Endothelial cell of umbilical vein (primary cell): ENCODE measurements around the gene SPATS1. TPM values are rescaled to one million over a fixed set of nuclear protein-coding genes. Genes with fewer than 3 reads are reported as not detected.

Source experiments
- BruUV-seq: library from RNA; stranded (reverse); fragments of 400-500 nt; replicated peaks from 2 replicates; lab custom pipeline; 2021; lab: Mats Ljungman, UMichigan
- CTCF ChIA-PET: fragments of 300-600, 350-600 bp; sonication (Branson Sonifier 250); formaldehyde crosslinking; loops from one replicate; lab custom pipeline; 2021; ENCODE audit warnings: antibody characterized with exemption, inconsistent platforms; lab: Charles Lee
- POLR2A ChIA-PET: fragments of 300-600, 350-600 bp; sonication (Branson Sonifier 250); formaldehyde crosslinking; loops from one replicate; lab custom pipeline; 2021; ENCODE audit warnings: antibody characterized with exemption, inconsistent platforms; lab: Charles Lee
- DNase-seq: peaks from one replicate; pipeline ENCODE4 v3.0.0-alpha.2; 2011; ENCODE audit warnings: low read depth, low spot score
- FAIRE-seq: peaks from 2 replicates; lab custom pipeline; 2011; peaks lifted over from hg19 to GRCh38; lab: Jason Lieb, UNC
- H2AFZ ChIP-seq: 2 replicates; pipeline ENCODE4 v1.6.0; 2012; ENCODE audit warnings: low read depth, low read length, control low read depth, inconsistent platforms
- H3K27ac ChIP-seq: 2 replicates; pipeline ENCODE4 v1.5.1; 2011; ENCODE audit warnings: low read depth, mild to moderate bottlenecking, control low read depth, low read length, moderate library complexity; ENCODE audit not compliant: insufficient read depth
- H3K27me3 ChIP-seq, 2 experiments: 2 replicates each; pipeline versions ENCODE4 v1.6.0 to v1.6.1; 2011; ENCODE audit warnings: low read length in 2 of 2, mixed read lengths in 1 of 2; ENCODE audit not compliant: control insufficient read depth in 2 of 2, insufficient read depth in 2 of 2
- H3K36me3 ChIP-seq, 2 experiments: 2 replicates in 1 of 2; 3 replicates in 1 of 2; pipeline ENCODE4 v1.5.1; 2011; ENCODE audit warnings: low read length in 2 of 2, mild to moderate bottlenecking in 1 of 2, moderate library complexity in 1 of 2; ENCODE audit not compliant: control insufficient read depth in 2 of 2, insufficient read depth in 2 of 2; ENCODE audit errors: extremely low read depth in 1 of 2
- H3K4me1 ChIP-seq: 3 replicates; pipeline ENCODE4 v1.5.1; 2011; ENCODE audit warnings: mild to moderate bottlenecking, low read length; ENCODE audit not compliant: control insufficient read depth, insufficient read depth; ENCODE audit errors: extremely low read depth
- H3K4me2 ChIP-seq: 2 replicates; pipeline ENCODE4 v1.6.1; 2011; ENCODE audit warnings: low read length, control low read depth, mixed read lengths; ENCODE audit not compliant: insufficient read depth
- H3K4me3 ChIP-seq, 3 experiments: fragments of 200-600 bp in 1 of 3; sonication (generic), shearing (Covaris generic) in 1 of 3; replicated peaks in 1 of 3; 2 replicates each; pipeline ENCODE4 v1.5.1; 2011 to 2016; ENCODE audit warnings: control low read depth in 3 of 3, low read length in 3 of 3, mild to moderate bottlenecking in 2 of 3, inconsistent platforms in 1 of 3, low read depth in 1 of 3, moderate library complexity in 1 of 3; ENCODE audit not compliant: insufficient read depth in 1 of 3
- H3K79me2 ChIP-seq: 2 replicates; pipeline ENCODE4 v1.6.0; 2012; ENCODE audit warnings: low read length, inconsistent platforms; ENCODE audit not compliant: control insufficient read depth, insufficient read depth
- H3K9ac ChIP-seq: replicated peaks from 2 replicates; pipeline ENCODE3; 2011; ENCODE audit warnings: low read length, control low read depth; ENCODE audit not compliant: insufficient read depth; ENCODE audit errors: extremely low read depth
- H3K9me1 ChIP-seq: replicated peaks from 3 replicates; pipeline ENCODE4 v1.6.0; 2011; ENCODE audit warnings: mild to moderate bottlenecking, low read length; ENCODE audit not compliant: control insufficient read depth, insufficient read depth; ENCODE audit errors: extremely low read depth
- H3K9me3 ChIP-seq: replicated peaks from 2 replicates; pipeline ENCODE4 v1.5.1; 2012; ENCODE audit warnings: low read length, inconsistent platforms; ENCODE audit not compliant: control insufficient read depth, insufficient read depth
- H4K20me1 ChIP-seq: replicated peaks from 2 replicates; pipeline ENCODE3; 2011; ENCODE audit warnings: mild to moderate bottlenecking, low read length; ENCODE audit not compliant: control insufficient read depth, insufficient read depth; ENCODE audit errors: extremely low read depth
- CTCF ChIP-seq, 2 donors: IDR thresholded peaks; 1 replicate in 1 of 2; 2 replicates in 1 of 2; pipeline ENCODE4 v1.5.1; 2011; ENCODE audit warnings: low read length in 2 of 2, mild to moderate bottlenecking in 2 of 2, moderate library complexity in 2 of 2, control low read depth in 1 of 2, inconsistent platforms in 1 of 2, low read depth in 1 of 2; ENCODE audit not compliant: insufficient read depth in 1 of 2; ENCODE audit errors: extremely low read depth in 1 of 2
- EZH2 ChIP-seq: IDR thresholded peaks from 2 replicates; pipeline ENCODE4 v1.6.1; 2012; ENCODE audit warnings: borderline replicate concordance, low read depth, mild to moderate bottlenecking, moderate library complexity, low read length, inconsistent platforms; ENCODE audit not compliant: severe bottlenecking
- FOS ChIP-seq: IDR thresholded peaks from 2 replicates; pipeline ENCODE4 v1.6.1; 2011; ENCODE audit warnings: mild to moderate bottlenecking, low read length, moderate library complexity, borderline replicate concordance; ENCODE audit not compliant: insufficient read depth
- GATA2 ChIP-seq: IDR thresholded peaks from 2 replicates; pipeline ENCODE4 v1.7.0; 2011; ENCODE audit warnings: low read depth, mild to moderate bottlenecking, moderate library complexity, mixed read lengths, low read length; ENCODE audit not compliant: insufficient read length, insufficient read depth
- JUN ChIP-seq: IDR thresholded peaks from 2 replicates; pipeline ENCODE4 v1.6.1; 2011; ENCODE audit warnings: borderline replicate concordance, low read depth; ENCODE audit not compliant: insufficient read length, insufficient read depth
- MAX ChIP-seq: IDR thresholded peaks from 2 replicates; pipeline ENCODE4 v1.6.1; 2011; ENCODE audit not compliant: insufficient read depth, insufficient read length
- MYC ChIP-seq: IDR thresholded peaks from one replicate; pipeline ENCODE4 v1.6.1; 2011; ENCODE audit warnings: mild to moderate bottlenecking, low read depth, low read length
- POLR2A ChIP-seq: IDR thresholded peaks from 2 replicates; pipeline ENCODE4 v1.6.1; 2012; ENCODE audit warnings: low read depth, mild to moderate bottlenecking, control low read depth, low read length
- POLR2AphosphoS5 ChIP-seq: IDR thresholded peaks from 2 replicates; pipeline ENCODE4 v1.6.1; 2012; ENCODE audit warnings: low read depth, mild to moderate bottlenecking, control low read depth, low read length, moderate library complexity; ENCODE audit not compliant: insufficient read depth
- dilution Hi-C: fragments of 300-500 bp; cut with MboI; formaldehyde crosslinking; loops from one replicate; pipeline ENCODE4 v1.15.0; 2019; ENCODE audit warnings: low sequenced_read_pairs; ENCODE audit not compliant: extremely low pct_ligation_motif_present
- intact Hi-C: fragments of 100-400 bp; cut with micrococcal nuclease; formaldehyde crosslinking; loops from one replicate; pipeline ENCODE4 v1.10.0; 2022
- polyA plus RNA-seq, 4 experiments: library from polyadenylated mRNA; depleted of rRNA in 3 of 4; stranded (reverse) in 3 of 4; unstranded in 1 of 4; fragments of >200 nt; gene quantifications; 2 replicates each; pipeline versions ENCODE4 v1.2.1 to v1.2.3, GENCODE V29; 2011 to 2012; ENCODE audit warnings: missing spikeins in 1 of 4
- total RNA-seq: library from RNA; stranded (reverse); gene quantifications from 2 replicates; pipeline ENCODE4 v1.2.3, GENCODE V29; 2021

SPATS1 gene
- total and polyA plus RNA-seq, 2 donors (not counting 3 experiments of a cell fraction or from before 2014, with no cell fraction given) = not detected

GRCh38 chr6:44390158-44390683 is 47.8 kb downstream of the SPATS1 start:
- TF ChIP-seq FOS (no peak), JUN (no peak), POLR2AphosphoS5 (no peak), CTCF (IDR thresholded peaks at IDR 0.05; ENCODE audit: extremely low read depth in 1 of 2, insufficient read depth in 1 of 2, low read depth in 1 of 2, low read length in 2 of 2) (no peak), EZH2 (no peak), MAX (no peak), MYC (no peak), POLR2A (no peak), GATA2 (no peak)
- Histone ChIP-seq H4K20me1 (no peaks in the 10 kb centered on the region), H2AFZ (no peak overlapping the region), H3K9me3 (no peaks in the 10 kb centered on the region), H3K4me2 (no peak overlapping the region), H3K9me1 (no peaks in the 10 kb centered on the region), H3K4me1 (peaks cover 22% of the 10 kb centered on the region), H3K27me3 (no peaks in the 10 kb centered on the region), H3K27ac (no peak overlapping the region), H3K36me3 (peaks cover 12 to 17% of the 10 kb centered on the region in 2 experiments), H3K9ac (no peak overlapping the region), H3K4me3 (no peak overlapping the region), H3K79me2 (peaks cover 34% of the 10 kb centered on the region)
- DNase-seq (no peak), FAIRE-seq (peak; percentile 46)
- dilution Hi-C loops (no loop called here), intact Hi-C loops (no loop called here)
- BruUV-seq = no TSS peak
- ChIA-PET POLR2A (no interaction called here), CTCF (no interaction called here)

Other genes starting within 250 kb of the SPATS1 start
- gene MRPL14, start 215.2 kb upstream of the SPATS1 start, total RNA-seq = 62.4 and 68.1 TPM in 2 replicates
- gene MRPL14, start 215.2 kb upstream of the SPATS1 start, polyA plus RNA-seq = 91.2 and 103 TPM in 2 replicates
- 39.4 and 49.7 TPM in 2 replicates for gene TMEM63B, start 215.1 kb upstream of the SPATS1 start, total RNA-seq
- 56.1 and 68.2 TPM in 2 replicates for gene TMEM63B, start 215.1 kb upstream of the SPATS1 start, polyA plus RNA-seq
- 1.4 and 1.8 TPM in 2 replicates for gene CAPN11, start 183.8 kb upstream of the SPATS1 start, total RNA-seq
- gene CAPN11, start 183.8 kb upstream of the SPATS1 start, polyA plus RNA-seq = 1.0 and 1.7 TPM in 2 replicates
- not detected in 2 replicates for gene MYMX, start 125.7 kb upstream of the SPATS1 start, total RNA-seq
- gene MYMX, start 125.7 kb upstream of the SPATS1 start, polyA plus RNA-seq = 0.18 and 0.24 TPM in 2 replicates
- gene SLC29A1, start 119.1 kb upstream of the SPATS1 start, total RNA-seq = 202 and 219 TPM in 2 replicates
- 539 and 592 TPM in 2 replicates for gene SLC29A1, start 119.1 kb upstream of the SPATS1 start, polyA plus RNA-seq
- gene HSP90AB1, start 95.5 kb upstream of the SPATS1 start, total RNA-seq = 1,088 and 1,201 TPM in 2 replicates
- 557 and 824 TPM in 2 replicates for gene HSP90AB1, start 95.5 kb upstream of the SPATS1 start, polyA plus RNA-seq
- gene SLC35B2, start 85.1 kb upstream of the SPATS1 start, total RNA-seq = 53.4 and 53.9 TPM in 2 replicates
- 112 and 148 TPM in 2 replicates for gene SLC35B2, start 85.1 kb upstream of the SPATS1 start, polyA plus RNA-seq
- 15.6 and 19.0 TPM in 2 replicates for gene NFKBIE, start 77.1 kb upstream of the SPATS1 start, total RNA-seq
- gene NFKBIE, start 77.1 kb upstream of the SPATS1 start, polyA plus RNA-seq = 22.6 and 25.8 TPM in 2 replicates
- gene TMEM151B, start 72.2 kb upstream of the SPATS1 start, total RNA-seq = 0.07 TPM in 1 of 2 replicates, not detected in the other
- 0.03 and 0.05 TPM in 2 replicates for gene TMEM151B, start 72.2 kb upstream of the SPATS1 start, polyA plus RNA-seq
- 17.9 and 18.0 TPM in 2 replicates for gene AARS2, start 29.3 kb upstream of the SPATS1 start, total RNA-seq
- gene AARS2, start 29.3 kb upstream of the SPATS1 start, polyA plus RNA-seq = 7.9 and 8.3 TPM in 2 replicates
- gene CDC5L, start 45.1 kb downstream of the SPATS1 start, total RNA-seq = 23.5 and 24.6 TPM in 2 replicates
- gene CDC5L, start 45.1 kb downstream of the SPATS1 start, polyA plus RNA-seq = 6.0 and 6.9 TPM in 2 replicates